VCaP (cell line): ENCODE results near the gene HNRNPL.
"Not testable (repeated sequence)": the region's sequence is repeated elsewhere in the genome, so short reads cannot be mapped to it uniquely, and the experiment has no call there.

ENCODE experiments used
- H3K27ac ChIP-seq: fragments of 450-650 bp; 2 replicates; pipeline ENCODE4 v1.5.1; 2017
- TF ChIP-seq, protein P1 (sequence below): fragments of 450-650 bp; conservative IDR thresholded peaks from 2 replicates; pipeline ENCODE4 v1.5.1; 2017; ENCODE audit warnings: mild to moderate bottlenecking, moderate library complexity

HNRNPL gene

DNA sequence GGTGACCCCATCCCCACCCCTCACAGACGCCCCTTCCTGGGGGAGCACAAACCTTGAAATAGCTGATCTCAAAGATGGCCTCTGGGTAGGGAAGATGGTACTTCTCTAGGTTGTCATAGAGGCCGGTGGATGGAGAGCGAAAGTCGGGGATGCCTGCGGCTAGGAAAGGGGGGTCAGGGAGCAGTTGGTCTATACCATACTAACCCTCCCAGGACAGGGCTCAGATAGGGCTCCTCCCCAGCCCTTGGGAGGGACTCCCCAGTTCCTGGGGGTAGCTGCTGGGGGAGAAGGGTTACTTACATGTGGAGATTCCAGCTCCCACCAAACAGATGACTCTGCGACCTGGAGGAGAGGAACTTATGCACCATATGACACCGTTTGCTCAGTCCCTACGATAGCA lies 40.0 kb upstream of the HNRNPL start:
- no peak overlapping the region for H3K27ac ChIP-seq
- TF ChIP-seq, protein P1, sequence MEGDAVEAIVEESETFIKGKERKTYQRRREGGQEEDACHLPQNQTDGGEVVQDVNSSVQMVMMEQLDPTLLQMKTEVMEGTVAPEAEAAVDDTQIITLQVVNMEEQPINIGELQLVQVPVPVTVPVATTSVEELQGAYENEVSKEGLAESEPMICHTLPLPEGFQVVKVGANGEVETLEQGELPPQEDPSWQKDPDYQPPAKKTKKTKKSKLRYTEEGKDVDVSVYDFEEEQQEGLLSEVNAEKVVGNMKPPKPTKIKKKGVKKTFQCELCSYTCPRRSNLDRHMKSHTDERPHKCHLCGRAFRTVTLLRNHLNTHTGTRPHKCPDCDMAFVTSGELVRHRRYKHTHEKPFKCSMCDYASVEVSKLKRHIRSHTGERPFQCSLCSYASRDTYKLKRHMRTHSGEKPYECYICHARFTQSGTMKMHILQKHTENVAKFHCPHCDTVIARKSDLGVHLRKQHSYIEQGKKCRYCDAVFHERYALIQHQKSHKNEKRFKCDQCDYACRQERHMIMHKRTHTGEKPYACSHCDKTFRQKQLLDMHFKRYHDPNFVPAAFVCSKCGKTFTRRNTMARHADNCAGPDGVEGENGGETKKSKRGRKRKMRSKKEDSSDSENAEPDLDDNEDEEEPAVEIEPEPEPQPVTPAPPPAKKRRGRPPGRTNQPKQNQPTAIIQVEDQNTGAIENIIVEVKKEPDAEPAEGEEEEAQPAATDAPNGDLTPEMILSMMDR = no peak

DNA sequence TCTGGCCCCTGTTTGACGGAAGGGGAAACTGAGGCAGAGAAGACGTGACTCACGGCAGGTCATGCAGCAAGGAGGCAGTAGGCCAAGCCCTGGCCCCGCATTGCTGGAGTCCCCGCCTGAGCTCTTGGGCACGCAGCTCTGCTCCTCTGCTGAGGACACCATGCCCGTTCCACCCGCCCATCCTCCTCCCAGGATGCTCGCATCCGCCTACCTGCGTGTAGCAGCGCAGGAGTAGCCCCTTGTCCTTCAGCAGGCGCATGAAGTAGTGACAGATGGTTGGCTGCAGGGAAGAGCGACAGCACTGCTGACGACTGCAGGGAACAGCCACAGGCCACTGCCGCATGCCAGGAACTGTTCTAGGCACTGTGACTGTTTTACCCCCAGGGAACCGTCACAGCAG lies 39.1 kb upstream of the HNRNPL start:
- TF ChIP-seq, protein P1 = no peak
- no peak overlapping the region for H3K27ac ChIP-seq

DNA sequence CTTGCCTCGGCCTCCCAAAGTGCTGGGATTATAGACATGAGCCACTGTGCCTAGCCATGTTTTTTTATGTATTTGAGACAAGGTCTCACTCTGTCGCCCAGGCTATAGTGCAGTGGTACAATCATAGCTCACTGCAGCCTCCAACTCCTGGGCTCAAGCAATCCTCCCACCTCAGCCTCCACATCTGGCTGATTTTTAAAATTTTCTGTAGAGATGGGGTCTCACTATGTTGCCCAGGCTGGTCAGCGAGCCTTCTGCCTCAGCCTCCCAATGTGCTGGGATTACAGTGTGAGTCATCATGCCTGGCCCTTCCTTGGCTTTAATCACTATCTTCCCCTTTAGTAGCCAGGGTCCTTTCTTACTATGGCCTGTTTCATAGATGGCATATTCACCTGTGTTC lies 34.9 kb upstream of the HNRNPL start:
- H3K27ac ChIP-seq = not testable (repeated sequence)

DNA sequence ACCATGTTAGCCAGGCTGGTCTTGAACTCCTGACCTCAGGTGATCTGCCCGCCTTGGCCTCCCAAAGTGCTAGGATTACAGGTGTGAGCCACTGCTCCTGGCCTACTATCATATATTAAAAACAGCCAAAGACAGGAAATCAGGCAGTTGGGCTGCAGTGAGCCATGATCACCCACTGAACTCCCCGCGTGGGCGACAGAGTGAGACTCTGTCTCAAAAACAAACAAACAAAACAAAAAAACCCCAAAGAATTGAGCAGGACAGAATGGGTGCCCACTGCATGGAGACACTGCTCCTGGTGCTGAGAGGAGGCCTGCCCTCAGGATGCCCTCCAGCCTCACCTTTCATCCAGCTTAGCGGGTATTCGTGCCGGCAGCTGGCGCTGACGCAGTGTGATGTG lies 33.5 kb upstream of the HNRNPL start:
- no peak overlapping the region for H3K27ac ChIP-seq

DNA sequence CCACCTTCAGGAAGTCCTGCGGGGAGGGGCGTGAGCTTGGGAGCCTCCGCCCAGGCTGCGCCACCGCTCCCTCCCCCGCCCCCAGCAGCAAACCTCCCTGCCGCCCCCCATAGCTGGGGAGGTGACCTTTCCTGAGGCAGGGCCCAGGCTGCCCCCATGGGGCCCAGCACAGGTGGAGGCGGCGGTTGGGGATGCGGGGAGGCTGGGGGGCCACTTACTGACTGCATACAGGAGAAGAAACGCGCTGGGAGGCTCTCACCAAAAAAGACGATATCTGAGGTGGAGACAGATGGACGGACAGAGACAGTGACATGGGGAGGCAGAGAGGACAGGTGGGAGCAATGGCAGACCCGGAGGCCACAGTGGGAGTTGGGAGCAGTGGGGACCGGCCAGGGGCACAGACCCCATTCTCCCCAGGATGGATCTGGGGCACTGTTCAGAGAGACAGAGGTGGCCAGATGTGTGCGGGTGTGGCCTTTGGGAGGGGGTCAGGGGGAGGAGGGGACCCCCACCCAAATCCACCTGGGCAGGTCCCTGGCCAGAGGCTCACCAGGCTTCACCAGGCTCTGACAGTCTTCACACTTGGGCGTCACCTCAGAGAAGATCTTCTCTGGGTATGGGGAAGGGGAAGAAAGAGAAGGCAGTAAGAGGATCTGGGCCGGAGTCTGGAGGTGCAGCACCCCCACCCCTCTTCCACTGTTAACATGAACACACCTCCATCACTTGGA lies 31.3 kb upstream of the HNRNPL start:
- TF ChIP-seq, protein P1 = no peak

More for the DNA sequence above, 33.5 kb upstream of the HNRNPL start:
- TF ChIP-seq, protein P1 = no peak

DNA sequence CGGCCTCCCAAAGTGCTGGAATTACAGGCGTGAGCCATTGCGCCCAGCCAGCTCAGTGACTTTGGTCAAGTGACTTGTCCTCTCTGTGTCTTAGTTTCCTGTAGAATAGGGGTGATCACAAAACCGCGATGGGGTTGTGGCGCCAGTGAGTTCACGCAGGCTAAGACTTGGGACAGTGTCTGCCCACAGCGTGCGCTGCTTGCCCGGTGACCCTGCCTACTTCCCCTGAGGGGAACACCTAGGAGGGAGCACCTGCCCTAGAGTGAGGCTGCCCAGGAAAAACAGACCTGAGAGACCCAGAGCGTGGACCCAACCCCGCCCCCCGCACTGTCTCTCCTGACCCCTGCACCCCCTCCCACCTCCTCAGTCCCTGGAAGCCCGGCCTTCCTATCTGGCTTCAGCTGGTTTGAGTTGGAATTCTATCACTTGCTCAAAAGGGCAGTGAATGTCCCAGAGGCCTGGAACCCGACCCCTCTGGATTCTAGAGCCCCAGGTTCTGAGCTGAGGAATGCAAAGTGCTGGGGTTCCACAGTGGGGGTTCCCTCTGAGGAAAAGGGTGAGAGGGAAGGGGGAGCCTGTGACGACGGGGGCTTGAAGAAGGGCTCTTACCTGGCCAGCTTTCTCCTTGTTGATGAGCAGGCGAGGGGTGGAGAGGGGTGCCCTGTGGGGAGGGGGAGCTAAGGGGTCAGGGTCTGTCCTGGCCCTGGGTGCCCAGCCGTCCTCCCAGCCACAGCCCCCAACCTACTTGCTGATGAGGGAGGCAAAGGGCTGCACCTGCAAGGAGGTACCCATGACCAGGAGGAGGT lies 30.5 kb upstream of the HNRNPL start:
- TF ChIP-seq, protein P1 = no peak
- H3K27ac ChIP-seq = no peak overlapping the region

More for the DNA sequence above, 31.3 kb upstream of the HNRNPL start:
- H3K27ac ChIP-seq = no peak overlapping the region

DNA sequence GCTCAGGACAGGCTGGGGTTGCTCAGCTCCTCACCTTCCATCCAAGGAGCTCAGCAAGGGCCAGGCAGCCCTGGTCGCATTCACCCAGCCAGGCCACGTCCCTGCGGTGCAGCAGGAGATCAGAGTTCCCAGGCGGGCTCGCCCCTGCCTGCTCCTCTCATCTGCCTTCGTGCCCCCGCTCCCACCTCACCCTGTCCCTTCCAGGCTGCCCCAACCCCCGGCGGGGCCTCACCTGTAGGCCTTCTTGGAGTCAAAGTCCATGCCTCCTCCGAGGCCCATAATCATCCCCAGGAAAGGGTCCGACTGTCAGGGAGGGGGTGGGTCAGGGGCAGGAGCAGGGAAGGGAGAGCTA lies 29.6 kb upstream of the HNRNPL start:
- peak overlapping the region; percentile 91; the same call in 1 of the 2 replicates for H3K27ac ChIP-seq
- TF ChIP-seq, protein P1 = no peak
